ENCODE results near the gene CAPZA1.
A peak's percentile ranks its signal among the peaks of the same experiment; 100 is the strongest.
"Not testable (repeated sequence)": the region's sequence is repeated elsewhere in the genome, so short reads cannot be mapped to it uniquely, and the experiment has no call there.

The CAPZA1 gene

DNA sequence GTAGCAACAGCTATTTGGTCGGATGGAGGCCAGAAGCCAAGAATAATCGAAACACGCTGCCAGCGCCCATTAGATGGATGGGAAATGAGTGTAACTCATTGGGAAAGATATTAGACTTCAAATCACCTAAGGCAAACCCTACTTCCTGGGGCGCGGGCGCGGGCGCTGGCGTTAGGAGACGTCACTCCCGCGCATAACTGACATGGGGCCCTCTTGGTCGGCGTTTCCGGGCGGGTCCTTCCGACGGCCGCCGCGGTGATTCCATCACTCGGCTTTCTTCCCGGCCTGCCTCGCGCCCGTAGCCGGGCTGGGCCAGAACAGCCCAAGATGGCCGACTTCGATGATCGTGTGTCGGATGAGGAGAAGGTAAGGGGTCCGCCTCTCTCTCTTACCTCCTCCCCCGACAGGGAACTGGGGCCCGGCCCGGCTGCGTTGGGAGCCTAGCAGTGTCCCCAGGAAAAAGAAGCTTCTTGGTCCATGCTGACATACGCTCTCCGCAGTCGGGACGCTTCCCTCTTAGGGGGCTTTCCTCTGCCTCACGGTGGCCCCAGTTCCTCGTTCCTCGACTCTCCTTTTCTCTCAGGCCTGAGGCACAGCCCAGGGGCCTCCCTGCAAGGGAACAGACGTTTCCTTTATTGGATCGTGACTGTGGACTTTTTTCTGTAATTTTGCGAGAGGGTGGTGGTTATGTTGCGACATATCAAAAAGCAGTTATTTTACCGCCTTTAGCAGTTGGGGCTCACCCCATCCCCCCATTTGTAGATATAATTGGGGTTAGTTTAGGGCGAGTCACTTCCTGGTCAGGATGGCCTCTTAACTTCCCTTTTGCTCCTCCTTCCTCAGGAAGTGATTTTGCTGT is at the start of gene CAPZA1:
Gene CAPZA1 (plus strand): TSS at position 315 of the 859 bp plus-strand sequence. CDS start 13 bp downstream, at position 328.
- DNase-seq, result peak; percentile 97

DNA sequence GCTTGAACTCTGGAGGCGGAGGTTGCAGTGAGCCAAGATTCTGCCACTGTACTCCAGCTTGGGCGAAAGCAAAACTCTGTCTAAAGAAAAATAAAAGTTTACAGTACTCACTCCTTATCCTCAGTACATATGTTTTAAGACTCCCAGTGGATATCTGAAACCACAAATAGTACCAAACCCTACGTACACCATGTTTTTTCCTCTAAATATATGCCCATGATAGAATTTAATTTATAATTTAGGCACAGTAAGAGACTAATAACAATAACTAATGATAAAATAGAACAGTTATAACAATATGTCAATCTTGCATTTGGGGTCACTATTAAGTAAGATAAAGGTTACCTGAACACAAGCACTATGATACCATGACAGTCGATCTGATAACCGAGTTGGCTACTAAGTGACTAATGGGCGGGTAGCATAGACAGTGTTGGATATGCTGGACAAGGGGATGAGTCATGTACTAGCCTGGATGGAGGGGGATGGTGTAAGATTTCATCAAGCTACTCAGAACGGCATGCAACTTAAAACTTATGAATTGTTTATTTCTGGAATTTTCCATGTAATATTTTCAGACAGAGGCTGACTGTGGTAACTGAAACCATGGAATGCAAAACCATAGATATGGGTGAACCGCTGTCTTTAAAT is 44.4 kb upstream of the CAPZA1 start:
- no peak for DNase-seq

DNA sequence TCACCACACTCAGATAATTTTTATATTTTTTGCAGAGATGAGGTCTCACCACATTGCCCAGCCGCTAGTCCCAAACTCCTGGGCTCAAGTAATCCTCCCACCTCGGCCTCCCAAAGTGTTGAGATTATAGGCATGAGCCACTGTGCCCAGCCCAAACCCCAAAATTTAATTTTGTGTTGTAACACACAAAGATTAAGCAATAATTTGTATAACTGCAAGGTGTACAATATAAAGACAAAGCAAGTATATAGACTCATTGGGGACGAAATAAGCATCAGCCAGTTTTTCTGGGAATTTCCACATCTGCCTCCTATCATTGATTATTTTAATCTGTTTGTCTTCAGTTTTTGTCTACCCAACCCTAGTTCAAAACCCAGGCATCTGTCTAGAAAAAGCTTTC is 43.4 kb upstream of the CAPZA1 start:
- no peak for DNase-seq

DNA sequence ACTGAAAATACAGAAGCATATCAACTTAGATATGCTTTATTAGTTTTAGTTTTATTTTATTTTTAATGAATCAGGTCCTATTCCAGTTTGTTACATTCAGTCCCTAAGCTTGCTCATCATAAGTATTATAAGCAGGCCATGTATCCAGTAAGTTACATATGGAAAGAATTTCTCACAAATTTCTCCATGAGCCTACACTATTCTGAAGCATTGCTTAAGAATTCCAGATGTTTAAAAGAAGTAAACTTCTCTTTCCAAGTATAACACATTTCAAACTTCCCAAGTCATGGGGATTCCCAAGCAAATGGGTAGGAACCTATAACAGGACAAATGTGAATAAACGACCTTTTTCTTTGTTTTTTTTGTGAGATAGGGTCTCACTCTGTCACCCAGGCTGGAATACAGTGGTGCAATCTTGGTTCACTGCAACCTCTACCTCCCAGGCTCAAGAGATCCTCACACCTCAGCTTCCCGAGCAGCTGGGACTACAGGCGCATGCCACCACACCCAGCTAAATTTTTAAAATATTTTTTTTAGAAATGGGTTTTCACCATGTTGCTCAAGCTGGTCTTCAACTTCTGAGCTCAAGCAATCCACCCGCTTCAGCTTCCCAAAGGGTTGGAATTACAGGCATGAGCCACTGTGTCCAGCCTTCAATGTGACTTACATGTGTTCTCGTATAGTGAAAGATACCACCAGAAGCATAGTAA is 39.7 kb upstream of the CAPZA1 start:
- no peak for DNase-seq

DNA sequence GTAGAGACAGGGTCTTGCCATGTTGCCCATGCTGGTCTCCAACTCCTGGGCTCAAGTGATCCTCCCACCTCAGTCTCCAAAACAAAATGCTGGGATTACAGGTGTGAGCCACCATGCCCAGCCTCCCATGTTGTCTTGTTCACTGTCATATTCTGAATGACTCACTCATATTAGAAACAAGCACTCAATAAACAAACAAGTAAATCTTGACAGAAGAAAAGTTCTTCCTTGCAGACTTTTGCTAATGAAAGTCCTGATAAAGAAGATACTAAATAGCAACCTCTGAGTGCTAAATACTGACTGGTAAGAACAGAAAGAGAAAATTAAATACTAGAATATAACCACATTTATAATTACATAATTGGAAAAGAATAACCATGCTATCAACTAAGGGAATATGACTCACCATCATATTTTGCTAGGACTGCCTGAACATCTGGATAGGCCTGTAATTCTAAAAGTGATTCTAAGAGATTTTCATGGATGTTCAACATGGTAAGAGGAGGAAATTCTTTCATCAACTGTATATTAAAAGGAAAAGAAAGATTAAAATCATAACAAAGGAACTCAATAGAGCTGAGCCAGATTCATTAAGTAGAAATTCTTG is 37.9 kb upstream of the CAPZA1 start:
- DNase-seq, result no peak

DNA sequence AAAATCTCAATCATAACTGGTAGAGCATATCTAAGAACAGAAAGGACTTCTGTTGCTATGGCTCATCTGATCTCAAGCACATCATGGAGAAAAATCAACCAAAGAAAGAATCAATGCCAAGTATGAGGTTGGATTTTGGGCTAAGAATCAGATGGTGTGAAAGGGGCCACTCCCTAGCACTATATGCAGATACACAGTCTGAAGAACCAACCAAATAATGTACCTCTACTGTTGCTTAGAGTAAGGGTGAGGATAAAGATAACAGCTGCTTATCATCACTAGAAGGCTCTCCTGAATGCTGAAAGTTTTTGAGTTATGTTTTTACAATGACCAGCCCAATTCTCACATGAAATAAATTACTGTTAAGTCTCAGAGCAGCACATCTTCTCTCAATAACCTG is 36.3 kb upstream of the CAPZA1 start:
- DNase-seq, result no peak

DNA sequence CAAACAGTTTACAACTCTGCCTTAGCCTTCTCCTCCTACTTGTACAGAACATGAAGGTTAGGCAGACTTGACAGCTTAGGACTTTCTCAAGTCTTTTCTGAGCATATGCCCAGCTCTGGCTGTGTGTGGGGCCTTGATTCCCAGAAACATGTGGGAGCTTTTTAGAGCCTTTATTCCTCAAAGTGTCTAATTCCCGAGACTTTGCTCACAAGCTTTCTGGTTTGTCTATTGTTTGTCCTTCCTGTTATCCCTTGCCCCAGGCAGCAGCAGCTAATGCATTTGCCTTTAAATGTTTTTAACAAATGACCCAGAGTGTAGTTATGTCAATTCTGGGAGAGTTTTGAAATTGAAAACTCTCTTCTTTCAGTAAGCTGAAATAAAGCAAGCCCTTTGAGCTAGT is 29.9 kb upstream of the CAPZA1 start:
- DNase-seq, result no peak

DNA sequence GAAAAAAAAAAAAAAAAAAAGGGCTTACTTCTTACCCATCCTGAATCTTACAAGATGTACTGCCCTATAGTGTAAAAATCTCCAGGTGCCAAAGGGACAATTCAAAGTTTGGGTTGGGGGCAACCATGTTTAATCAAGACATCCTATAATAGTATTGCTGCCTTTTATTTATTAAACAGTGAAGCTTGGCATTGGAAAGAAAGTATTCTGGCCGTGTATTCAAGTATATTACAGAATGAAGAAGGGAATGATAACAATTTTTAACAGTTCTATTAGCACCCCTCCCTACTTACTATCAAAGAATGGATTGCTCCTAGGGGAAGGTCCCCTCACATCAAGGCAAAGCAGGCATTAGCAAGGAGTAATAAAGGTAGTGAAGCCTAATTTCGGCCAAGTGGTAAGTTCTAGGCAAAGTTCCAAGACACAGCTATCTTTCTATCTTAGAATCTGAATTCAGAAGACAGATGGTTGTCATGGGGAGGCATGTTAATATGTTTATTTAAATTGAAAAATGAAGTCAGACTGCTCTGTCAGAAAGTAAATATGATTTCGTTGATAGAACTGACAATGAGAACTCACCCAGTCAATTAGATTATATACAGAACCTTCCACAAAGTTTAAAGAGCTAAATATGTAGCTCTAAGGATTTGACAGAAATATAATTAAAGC is 25.3 kb upstream of the CAPZA1 start:
- no peak for DNase-seq

DNA sequence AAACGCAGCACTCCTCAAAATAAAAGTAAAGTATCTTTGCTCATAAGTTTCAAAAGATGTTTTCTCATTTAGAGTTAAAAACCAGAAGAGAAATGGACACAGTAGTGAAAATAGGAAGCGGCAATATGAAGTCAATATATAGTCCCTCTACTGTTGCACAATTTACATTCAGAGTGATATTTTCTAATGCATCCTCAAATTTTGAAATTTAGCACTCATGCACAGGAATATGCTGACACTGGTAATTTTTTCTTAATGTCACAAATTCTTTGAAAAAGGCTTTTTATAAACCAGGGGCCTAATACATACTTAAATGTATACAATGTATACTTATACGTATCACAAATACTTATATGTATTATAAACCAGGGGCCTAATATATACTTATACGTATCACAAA is 20.2 kb upstream of the CAPZA1 start:
- peak; percentile 50 for DNase-seq

DNA sequence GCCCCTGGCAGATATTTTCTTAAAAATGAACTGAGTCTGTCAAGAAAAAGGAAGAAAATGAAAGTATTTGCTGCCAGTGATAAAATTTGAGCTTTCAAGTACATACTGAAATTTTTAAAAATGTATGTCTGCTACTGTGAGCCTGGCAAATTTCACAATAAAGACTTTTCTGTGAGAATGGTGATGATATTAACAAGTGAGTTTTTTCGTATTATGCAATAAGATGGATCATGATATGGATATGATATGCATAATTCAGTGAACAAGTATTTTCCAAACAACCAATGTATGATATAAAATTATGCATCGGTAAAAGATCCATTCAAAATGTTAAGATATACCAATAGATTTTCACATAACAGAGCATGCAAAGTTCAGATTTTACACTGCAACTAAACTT is 16.6 kb upstream of the CAPZA1 start:
- no peak for DNase-seq

DNA sequence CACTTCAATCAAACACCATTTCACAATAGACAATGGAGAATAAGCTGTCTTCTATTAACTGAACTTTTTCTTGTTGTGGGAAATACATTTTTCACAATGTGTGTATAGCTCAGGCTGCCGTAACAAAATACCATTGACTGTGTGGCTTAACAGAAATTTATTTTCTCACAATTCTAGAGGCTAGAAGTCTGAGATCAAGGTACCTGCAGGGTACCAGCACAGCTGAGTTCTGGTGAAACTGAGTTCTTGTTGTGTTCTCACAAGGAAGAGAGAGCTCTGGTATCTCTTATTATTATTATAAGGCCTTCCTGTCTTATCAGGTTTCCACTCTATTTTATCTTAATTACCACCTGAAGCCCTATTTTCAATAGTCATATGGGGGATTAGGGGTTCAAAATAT is 16.1 kb upstream of the CAPZA1 start:
- no peak for DNase-seq

DNA sequence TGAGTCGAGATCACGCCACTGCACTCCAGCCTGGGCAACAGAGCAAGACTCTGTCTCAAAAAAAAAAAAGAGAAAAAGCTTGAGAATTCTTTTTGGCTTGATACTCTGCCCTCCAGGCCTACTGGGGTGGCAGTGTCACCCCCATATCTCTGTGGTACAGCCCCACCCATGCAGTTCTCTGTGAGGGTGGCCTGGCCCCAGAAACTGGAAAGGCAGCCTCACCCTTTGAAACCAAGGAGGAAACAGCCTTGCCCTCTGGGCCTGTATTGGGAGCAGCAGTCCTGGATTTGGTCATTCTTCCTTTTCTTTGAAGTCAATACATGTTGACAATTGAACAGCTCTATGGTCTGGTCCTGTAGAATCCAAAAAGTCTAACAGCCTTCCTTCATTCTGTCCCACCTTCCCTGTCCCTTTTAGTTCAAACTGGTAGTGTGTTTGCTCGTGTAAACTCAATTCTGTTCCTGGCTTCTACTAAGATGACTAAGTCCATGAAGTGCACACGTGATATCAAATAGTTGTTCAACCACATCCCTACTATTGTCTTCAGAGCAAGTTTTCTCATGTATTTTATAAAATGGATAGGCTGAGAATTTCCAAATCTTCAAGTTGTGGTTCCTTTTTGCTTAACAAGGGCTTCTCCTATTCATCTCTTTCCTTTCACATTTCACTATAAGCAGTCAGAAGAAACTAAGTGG is 13.9 kb upstream of the CAPZA1 start:
- no peak for DNase-seq

DNA sequence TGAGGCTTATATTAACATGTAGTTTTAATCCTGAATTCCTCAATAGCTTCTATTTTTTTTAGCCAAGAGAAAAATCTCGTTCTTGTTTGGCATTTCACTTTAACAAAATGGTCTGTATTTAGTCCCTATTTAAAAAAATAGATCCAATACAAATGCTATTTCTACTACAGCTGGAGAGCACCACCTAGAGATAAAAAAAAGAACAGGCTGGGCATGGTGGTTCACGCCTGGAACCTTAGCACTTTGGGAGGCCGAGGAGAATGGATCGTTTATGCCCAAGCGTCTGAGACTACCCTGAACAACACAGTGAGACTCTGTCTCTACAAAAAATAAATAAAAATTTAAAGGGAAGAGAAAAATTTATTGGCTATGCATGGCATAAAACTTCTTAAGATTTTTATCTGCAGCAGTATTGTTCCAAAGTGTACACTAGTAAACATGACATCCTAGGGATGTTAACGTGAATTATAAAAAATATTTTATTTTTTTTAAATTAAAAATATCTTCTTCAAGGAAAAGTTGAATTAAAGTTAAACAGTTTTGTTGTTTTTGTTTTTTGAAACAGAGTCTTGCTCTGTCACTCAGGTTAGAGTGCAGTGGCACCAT is 5.1 kb upstream of the CAPZA1 start:
- DNase-seq, result peak; percentile 52

DNA sequence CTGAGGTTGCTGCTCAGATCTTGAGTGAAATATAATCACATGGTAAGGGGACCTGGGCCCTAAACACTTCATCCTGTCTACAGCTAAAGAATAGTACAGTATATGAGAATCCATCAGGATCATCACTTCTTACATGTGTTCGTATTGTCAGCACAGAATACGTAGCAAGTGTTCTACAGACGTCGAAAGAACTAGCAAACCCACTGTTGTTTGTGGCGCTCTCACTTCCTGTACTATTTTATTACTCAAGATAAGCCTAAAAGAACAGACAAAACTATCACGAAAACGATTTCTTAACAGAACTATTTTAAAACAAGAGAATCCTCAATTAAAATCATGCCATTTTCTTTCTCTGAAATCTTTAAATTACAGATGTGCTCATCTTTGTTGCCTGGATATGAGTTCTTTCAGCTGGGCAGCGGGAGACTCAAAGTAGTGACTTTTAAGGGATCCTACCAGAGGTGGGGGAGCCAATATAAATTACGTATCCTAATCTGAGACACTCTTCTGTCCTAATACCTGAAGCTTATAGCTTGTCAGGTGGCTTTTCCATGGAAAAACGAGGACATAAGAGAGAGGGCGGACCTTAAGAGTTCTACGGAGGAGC is 1.4 kb upstream of the CAPZA1 start:
- peak; percentile 53 for DNase-seq

DNA sequence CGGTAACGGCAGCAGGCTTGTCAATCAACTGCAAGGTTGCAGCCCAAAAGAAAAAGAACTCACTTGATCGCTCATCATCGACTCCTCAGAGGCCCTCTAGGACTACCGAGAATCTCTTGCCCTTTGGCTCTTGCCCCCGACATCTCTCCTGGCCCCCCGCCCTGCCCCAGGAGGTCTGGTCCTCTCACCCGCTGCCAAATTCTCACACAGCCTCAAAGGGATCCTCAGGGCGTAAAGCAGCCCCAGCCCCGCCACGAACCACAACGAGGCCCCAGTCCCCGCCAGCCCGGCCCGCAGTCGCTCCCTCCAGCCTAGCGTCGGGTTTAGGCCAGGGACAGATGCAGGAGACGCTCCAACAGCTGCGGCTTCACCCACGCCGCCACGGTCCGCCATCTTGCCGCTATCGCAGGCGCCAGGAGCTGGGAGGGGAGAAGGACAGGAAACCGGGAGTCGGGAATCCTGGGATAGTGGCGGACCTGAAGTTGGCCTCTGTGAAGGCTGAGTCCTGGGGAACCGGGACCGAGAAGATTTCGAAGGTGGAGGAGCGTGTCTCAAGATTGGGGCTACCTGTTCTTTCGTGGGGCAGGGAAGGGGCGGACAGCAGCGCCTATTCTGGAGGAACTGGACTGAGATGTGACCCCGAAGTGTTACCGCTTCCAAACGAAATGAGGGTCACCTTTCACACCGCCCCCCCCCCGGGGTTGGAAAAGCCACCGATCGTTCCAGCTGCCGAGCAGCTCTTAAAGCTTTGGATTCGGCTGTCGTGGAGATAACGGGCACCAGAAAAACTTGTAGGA is 713 bp upstream of the CAPZA1 start, which contains the start of gene ST7L:
Gene ST7L (minus strand): TSS at position 421 of the 797 bp plus-strand sequence. CDS start 28 bp downstream, at position 393.
- peak; percentile 69 for DNase-seq

DNA sequence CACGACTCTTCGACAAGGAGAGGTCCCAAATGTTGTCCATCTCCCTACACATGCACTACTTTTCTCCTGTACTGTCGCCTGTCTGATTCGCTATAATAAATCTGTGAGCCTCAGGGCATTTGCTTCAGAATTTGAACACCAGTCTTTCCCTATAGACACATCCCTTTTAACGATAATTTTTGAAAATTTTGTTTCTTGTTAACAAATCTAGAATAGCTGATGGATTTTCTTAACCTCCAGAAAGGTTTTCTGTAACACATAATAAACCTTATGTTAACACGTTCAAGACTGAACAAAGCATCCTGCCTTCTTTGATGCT is 704 bp downstream of the CAPZA1 start:
- DNase-seq, result no peak

DNA sequence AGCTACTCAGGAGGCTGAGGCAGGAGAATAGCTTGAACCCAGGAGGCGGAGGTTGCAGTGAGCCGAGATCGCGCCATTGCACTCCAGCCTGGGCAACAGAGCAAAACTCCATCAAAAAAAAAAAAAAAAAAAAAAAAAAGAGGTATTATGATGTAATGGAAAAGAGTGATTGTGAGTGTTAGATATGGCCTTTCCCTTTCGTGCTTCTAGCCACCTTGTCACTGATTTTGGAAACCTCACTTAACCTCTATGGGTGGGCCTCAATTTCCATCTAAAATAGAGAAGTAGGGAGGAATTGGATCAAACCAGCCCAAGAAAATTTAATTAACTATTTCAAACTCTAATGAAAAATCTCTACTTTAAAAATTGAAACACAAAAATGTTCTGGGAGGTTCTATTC is 4.9 kb downstream of the CAPZA1 start:
- DNase-seq, result not testable (repeated sequence)

DNA sequence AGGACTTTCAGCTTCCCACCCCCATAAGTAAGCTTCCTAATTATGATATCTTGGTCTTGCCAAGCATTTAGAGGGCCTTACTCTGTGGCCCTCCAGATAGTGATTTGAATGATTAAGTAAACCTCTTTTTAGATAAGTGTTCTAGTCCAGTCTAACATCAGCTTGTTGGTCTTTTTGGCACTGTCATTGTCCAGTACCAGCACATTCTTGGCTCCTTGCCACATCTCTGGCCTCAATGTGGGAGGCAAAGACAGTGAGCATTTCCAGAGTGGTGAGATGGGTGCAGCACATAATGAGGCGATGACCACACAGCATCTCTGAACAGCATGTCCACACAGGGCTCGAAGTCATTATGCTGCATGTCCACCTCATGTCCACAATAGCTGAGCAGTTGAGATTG is 6.1 kb downstream of the CAPZA1 start:
- peak; percentile 67 for DNase-seq

DNA sequence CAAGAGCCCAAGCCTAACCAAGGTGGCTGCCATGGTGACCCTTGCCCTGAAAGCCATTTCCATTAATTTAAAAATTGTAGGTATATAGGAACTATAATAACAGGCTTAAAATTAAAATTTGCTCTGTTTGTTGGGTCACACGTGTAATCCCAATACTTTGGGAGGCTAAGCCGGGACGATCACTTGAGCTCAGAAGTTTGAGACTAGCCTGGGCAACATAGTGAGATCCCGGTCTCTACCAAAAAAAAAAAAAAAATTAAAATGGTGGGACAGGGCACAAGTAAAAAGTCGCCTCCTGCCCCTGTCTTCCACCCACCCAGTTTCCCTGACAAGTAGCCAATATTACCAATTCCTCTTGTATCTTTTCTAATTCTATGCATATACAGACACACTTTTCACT is 6.6 kb downstream of the CAPZA1 start:
- DNase-seq, result no peak

DNA sequence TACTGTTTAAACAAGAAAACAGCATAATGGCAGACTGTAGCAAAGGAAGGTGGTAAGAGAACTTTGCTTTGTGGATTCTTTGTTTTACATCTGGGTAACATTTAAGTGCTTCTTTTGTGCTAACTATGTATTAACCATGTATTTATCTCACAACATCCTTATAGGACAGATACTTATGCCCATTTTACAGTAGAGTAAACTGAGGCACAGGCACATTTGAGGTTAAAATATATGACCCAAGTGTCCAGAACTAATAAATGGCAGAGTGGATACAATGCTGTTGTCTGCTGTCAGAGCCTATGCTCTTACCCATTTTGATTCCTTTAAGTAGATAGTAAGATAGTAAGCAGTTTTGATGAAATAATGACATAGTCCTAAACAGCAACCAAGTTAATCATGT is 7.3 kb downstream of the CAPZA1 start:
- no peak for DNase-seq
